ENCODE measurements around the gene LPO.

The LPO gene

GRCh38 chr17:58303971-58304749 is 65.8 kb downstream of the LPO start:
- no peak for DNase-seq (ENCODE audit: low read depth)

- no peak for DNase-seq (ENCODE audit: low read depth)
Measured at GRCh38 chr17:58304750-58305486, 66.5 kb downstream of the LPO start.

GRCh38 chr17:58305626-58306025 is 67.2 kb downstream of the LPO start:
- no peak for DNase-seq (ENCODE audit: low read depth)

GRCh38 chr17:58306131-58306951 is 68.0 kb downstream of the LPO start:
- DNase-seq (ENCODE audit: low read depth), result no peak

- DNase-seq (ENCODE audit: low read depth), result no peak
Measured at GRCh38 chr17:58307468-58308172, 69.2 kb downstream of the LPO start.

- no peak for DNase-seq (ENCODE audit: low read depth)
Measured at GRCh38 chr17:58308173-58308984, 70.0 kb downstream of the LPO start.

- no peak for DNase-seq (ENCODE audit: low read depth)
Measured at GRCh38 chr17:58308985-58309917, 70.9 kb downstream of the LPO start.

- no peak for DNase-seq (ENCODE audit: low read depth)
Measured at GRCh38 chr17:58309918-58310259, 71.5 kb downstream of the LPO start.

GRCh38 chr17:58310511-58311428 is 72.4 kb downstream of the LPO start:
- no peak for DNase-seq (ENCODE audit: low read depth)

- no peak for DNase-seq (ENCODE audit: low read depth)
Measured at GRCh38 chr17:58311429-58311894, 73.1 kb downstream of the LPO start.

GRCh38 chr17:58312021-58312630 is 73.7 kb downstream of the LPO start:
- DNase-seq (ENCODE audit: low read depth), result no peak

- no peak for DNase-seq (ENCODE audit: low read depth)
Measured at GRCh38 chr17:58312829-58313228, 74.4 kb downstream of the LPO start.

- DNase-seq (ENCODE audit: low read depth), result no peak
Measured at GRCh38 chr17:58313815-58314705, 75.7 kb downstream of the LPO start.

GRCh38 chr17:58314706-58315015 is 76.3 kb downstream of the LPO start:
- DNase-seq (ENCODE audit: low read depth), result no peak

GRCh38 chr17:58315281-58315711 is 76.9 kb downstream of the LPO start:
- DNase-seq (ENCODE audit: low read depth), result no peak

GRCh38 chr17:58315750-58316149 is 77.4 kb downstream of the LPO start:
- DNase-seq (ENCODE audit: low read depth), result no peak

- DNase-seq (ENCODE audit: low read depth), result no peak
Measured at GRCh38 chr17:58316260-58316960, 78.0 kb downstream of the LPO start.
